Right atrium auricular region (tissue), 2 donors: ENCODE measurements around the gene VIPR1. TPM values are rescaled to one million over a fixed set of nuclear protein-coding genes. Genes with fewer than 3 reads are reported as not detected.
A peak's percentile ranks its signal among the peaks of the same experiment; 100 is the strongest.

ENCODE experiments used
- DNase-seq: peaks from one replicate; pipeline ENCODE4 v3.0.0-alpha.2; 2019; ENCODE audit warnings: low spot score
- H3K27ac ChIP-seq, 2 donors: fragments of 200-600 bp; sonication (generic); 1 replicate in 1 of 2; 2 replicates in 1 of 2; pipeline ENCODE4 v1.5.1; 2016 to 2019
- H3K27me3 ChIP-seq, 2 donors: fragments of 200-600 bp; sonication (generic); one replicate each; pipeline versions ENCODE4 v1.5.1 to v1.6.0; 2017 to 2019
- H3K36me3 ChIP-seq: fragments of 200-600 bp; sonication (generic); one replicate; pipeline ENCODE4 v1.5.1; 2016
- H3K4me1 ChIP-seq, 2 donors: fragments of 200-600 bp; sonication (generic); one replicate each; pipeline versions ENCODE4 v1.5.1 to v1.6.0; 2017 to 2019
- H3K4me3 ChIP-seq, 2 donors: fragments of 200-600 bp; sonication (generic); 1 replicate in 1 of 2; 2 replicates in 1 of 2; pipeline ENCODE4 v1.5.1; 2017 to 2019; ENCODE audit warnings: mild to moderate bottlenecking in 1 of 2, moderate library complexity in 1 of 2
- H3K9me3 ChIP-seq, 2 donors: fragments of 200-600 bp; sonication (generic); one replicate each; pipeline ENCODE4 v1.5.1; 2019
- CTCF ChIP-seq, 2 donors: fragments of 200-600 bp; sonication (generic); IDR thresholded peaks; one replicate each; pipeline ENCODE4 v1.5.1; 2019; ENCODE audit warnings: antibody characterized with exemption in 2 of 2
- total RNA-seq, 2 donors: library from RNA; depleted of rRNA; stranded (reverse); fragments of >200 nt; gene quantifications; one replicate each; pipeline ENCODE4 v1.1.0, GENCODE V29; 2016

Gene VIPR1
- total RNA-seq, 2 donors from 2014 or later, result 6.2 to 21.0 TPM

GRCh38 chr3:42513121-42513520 is 10.7 kb downstream of the VIPR1 start:
- no peak overlapping the region for H3K4me3 ChIP-seq
- H3K27ac ChIP-seq, result peak overlapping the region in 1 of 2 donors; percentile 76
- no peaks in the 10 kb centered on the region for H3K36me3 ChIP-seq
- DNase-seq, result no peak
- H3K4me1 ChIP-seq, result peaks cover 0 to 68% of the 10 kb centered on the region in 2 donors
- no peak for TF ChIP-seq CTCF (IDR thresholded peaks at IDR 0.05)
- H3K9me3 ChIP-seq, result no peaks in the 10 kb centered on the region
- no peaks in the 10 kb centered on the region for H3K27me3 ChIP-seq

DNA sequence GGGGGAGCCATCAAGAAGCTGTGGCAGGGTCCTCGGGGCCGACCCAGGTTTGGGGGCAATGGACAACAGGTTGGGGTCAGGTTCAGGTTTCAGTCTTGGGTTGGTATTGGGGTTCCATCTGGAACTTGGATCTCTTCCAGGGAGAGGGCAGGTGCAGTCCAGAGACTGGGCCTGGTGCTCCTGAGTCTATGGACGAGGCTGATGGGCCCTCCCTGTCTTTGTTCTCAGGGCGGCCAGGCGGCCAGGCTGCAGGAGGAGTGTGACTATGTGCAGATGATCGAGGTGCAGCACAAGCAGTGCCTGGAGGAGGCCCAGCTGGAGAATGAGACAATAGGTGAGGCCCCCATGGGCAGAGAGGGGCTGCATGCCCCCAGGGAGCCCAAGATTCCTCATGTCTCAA is 11.1 kb downstream of the VIPR1 start:
- no peak for DNase-seq
- Histone ChIP-seq H3K27ac (peak overlapping the region in 1 of 2 donors; percentile 76), H3K9me3 (no peaks in the 10 kb centered on the region), H3K4me1 (peaks cover 0 to 65% of the 10 kb centered on the region in 2 donors), H3K27me3 (no peaks in the 10 kb centered on the region), H3K36me3 (no peaks in the 10 kb centered on the region), H3K4me3 (no peak overlapping the region)
- no peak for TF ChIP-seq CTCF (IDR thresholded peaks at IDR 0.05)

DNA sequence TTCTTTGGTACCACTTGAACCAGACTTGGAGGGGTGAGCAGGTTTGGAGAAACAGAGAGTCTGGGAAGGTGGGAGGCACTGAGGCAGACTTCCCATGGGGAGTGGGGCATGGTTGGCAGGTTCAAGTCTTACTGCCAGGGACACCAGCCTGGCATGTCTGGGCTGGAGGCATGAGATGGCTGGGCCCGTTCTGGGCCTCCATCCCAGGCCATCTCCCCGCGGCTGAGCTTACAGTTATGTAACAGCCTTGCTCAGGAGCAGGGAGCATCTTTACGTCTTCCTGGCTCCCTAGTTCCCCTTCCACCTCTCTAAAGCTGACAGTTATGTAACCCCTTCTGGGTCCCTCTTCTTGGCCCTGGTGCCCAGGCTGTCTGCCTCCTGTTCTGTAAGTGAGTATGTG is 12.4 kb downstream of the VIPR1 start:
- Histone ChIP-seq H3K4me1 (peaks cover 0 to 62% of the 10 kb centered on the region in 2 donors), H3K27ac (peak overlapping the region; percentile 76 to 81)
- DNase-seq, result no peak

DNA sequence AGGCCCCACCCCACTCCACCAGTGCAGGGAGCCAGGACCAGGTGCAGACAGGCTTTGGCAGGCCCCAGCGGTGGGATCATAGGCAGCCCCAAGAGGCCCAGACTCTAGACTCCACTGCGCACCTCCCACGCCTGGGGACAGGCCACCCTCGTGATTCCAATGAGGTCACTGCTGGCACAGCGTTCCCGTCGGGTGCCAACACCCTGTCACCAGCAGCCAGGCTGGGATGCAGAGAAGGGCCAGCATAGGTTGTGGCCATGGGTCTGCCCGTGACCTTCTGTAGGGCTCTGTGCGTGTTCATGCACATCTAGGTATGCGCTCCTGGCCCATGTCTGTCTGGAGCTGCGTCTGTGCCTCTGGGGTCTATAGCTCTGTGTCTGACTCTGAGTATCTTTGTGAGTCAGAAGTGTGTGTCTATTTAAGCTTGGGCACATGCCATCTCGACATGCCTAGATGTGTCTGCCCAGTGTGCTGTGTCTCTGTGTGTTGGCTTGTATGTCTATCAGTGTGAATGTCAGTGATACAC is 13.0 kb downstream of the VIPR1 start:
- DNase-seq, result peak; percentile 63
- Histone ChIP-seq H3K27ac (peak overlapping the region; percentile 76 to 81), H3K4me3 (no peak overlapping the region)

More for the DNA sequence above, 12.4 kb downstream of the VIPR1 start:
- no peak overlapping the region for H3K4me3 ChIP-seq
- no peaks in the 10 kb centered on the region for H3K36me3 ChIP-seq
- no peaks in the 10 kb centered on the region for H3K27me3 ChIP-seq
- no peaks in the 10 kb centered on the region for H3K9me3 ChIP-seq
- no peak for TF ChIP-seq CTCF (IDR thresholded peaks at IDR 0.05)

DNA sequence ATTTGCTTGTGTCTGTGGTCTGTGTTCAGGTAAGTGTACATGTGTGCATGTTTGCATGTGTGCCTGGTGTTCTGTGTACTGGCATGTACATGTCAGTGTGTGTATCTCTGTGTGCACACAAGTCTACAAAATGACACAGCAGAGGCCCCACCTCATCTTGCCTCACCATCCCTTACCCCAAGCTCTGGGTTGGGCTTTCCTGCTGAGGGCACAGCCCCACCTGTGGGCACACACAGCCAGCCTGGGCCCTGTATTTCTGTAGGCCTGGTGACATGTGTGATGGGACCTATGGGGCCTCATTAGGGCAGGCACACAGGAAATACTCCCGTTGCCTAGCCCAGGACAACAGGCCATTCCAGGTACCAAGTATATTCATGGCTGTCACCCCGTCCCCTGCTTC is 13.5 kb downstream of the VIPR1 start:
- peaks cover 0 to 60% of the 10 kb centered on the region in 2 donors for H3K4me1 ChIP-seq
- peak overlapping the region; percentile 76 to 81 for H3K27ac ChIP-seq
- H3K27me3 ChIP-seq, result no peaks in the 10 kb centered on the region

More for the DNA sequence above, 13.0 kb downstream of the VIPR1 start:
- H3K36me3 ChIP-seq, result no peaks in the 10 kb centered on the region
- H3K4me1 ChIP-seq, result peaks cover 0 to 60% of the 10 kb centered on the region in 2 donors
- no peaks in the 10 kb centered on the region for H3K9me3 ChIP-seq
- H3K27me3 ChIP-seq, result no peaks in the 10 kb centered on the region
- no peak for TF ChIP-seq CTCF (IDR thresholded peaks at IDR 0.05)

More for the DNA sequence above, 13.5 kb downstream of the VIPR1 start:
- TF ChIP-seq CTCF (IDR thresholded peaks at IDR 0.05), result no peak
- no peaks in the 10 kb centered on the region for H3K9me3 ChIP-seq
- DNase-seq, result no peak
- no peaks in the 10 kb centered on the region for H3K36me3 ChIP-seq
- no peak overlapping the region for H3K4me3 ChIP-seq
